ENCODE data around the gene SNX17. TPM values are rescaled to one million over a fixed set of nuclear protein-coding genes. Genes with fewer than 3 reads are reported as not detected.

Gene SNX17
- total RNA-seq, 4 donors from 2014 or later, result 72.3 to 101 (median 80.2) TPM

- DNase-seq (ENCODE audit: low spot score in 2 of 2), result peak in 1 of 2 donors; percentile 87
- 73 to 80% methylated on average over 26 to 28 of the region's 29 CpGs for WGBS, 2 donors
- intact Hi-C loops (cut with DNase I; ENCODE audit: low total_unique reads), result no loop called here
- TF ChIP-seq POLR2A (IDR thresholded peaks at IDR 0.05), result no peak
- TF ChIP-seq CTCF (IDR thresholded peaks at IDR 0.05), result no peak
- H3K4me3 ChIP-seq (ENCODE audit: low read depth, poor library complexity, severe bottlenecking), result no peak overlapping the region
Observed at GRCh38 chr2:27378096-27378808, 7.8 kb downstream of the SNX17 start.

- TF ChIP-seq CTCF (IDR thresholded peaks at IDR 0.05) (no peak), POLR2A (IDR thresholded peaks at IDR 0.05) (no peak)
- no peak for DNase-seq (ENCODE audit: low spot score in 2 of 2)
- WGBS, 2 donors, result 87 to 94% methylated on average over 7 to 8 of the region's 9 CpGs
- intact Hi-C loops (cut with DNase I; ENCODE audit: low total_unique reads), result no loop called here
- no peak overlapping the region for H3K4me3 ChIP-seq (ENCODE audit: low read depth, poor library complexity, severe bottlenecking)
Observed at GRCh38 chr2:27378809-27379290, 8.4 kb downstream of the SNX17 start.

- intact Hi-C loops (cut with DNase I; ENCODE audit: low total_unique reads), result no loop called here
Observed at GRCh38 chr2:27379383-27379835, 9.0 kb downstream of the SNX17 start.

GRCh38 chr2:27379836-27380625 is 9.6 kb downstream of the SNX17 start:
- TF ChIP-seq CTCF (IDR thresholded peaks at IDR 0.05), result no peak
- no peak for TF ChIP-seq POLR2A (IDR thresholded peaks at IDR 0.05)
- DNase-seq (ENCODE audit: low spot score in 2 of 2), result peak; percentile 73 to 94
- WGBS, 2 donors, result 1 to 2% methylated on average over 23 to 35 of the region's 35 CpGs
- H3K4me3 ChIP-seq (ENCODE audit: low read depth, poor library complexity, severe bottlenecking), result peak overlapping the region; percentile 56
- intact Hi-C loops (cut with DNase I; ENCODE audit: low total_unique reads), result no loop called here

More at GRCh38 chr2:27379383-27379835, 9.0 kb downstream of the SNX17 start:
- no peak for DNase-seq (ENCODE audit: low spot score in 2 of 2)
- H3K4me3 ChIP-seq (ENCODE audit: low read depth, poor library complexity, severe bottlenecking), result no peak overlapping the region
- WGBS, 2 donors, result 84 to 87% methylated on average over 2 of the region's 2 CpGs
- TF ChIP-seq POLR2A (IDR thresholded peaks at IDR 0.05), result no peak
- no peak for TF ChIP-seq CTCF (IDR thresholded peaks at IDR 0.05)

GRCh38 chr2:27380626-27381545 is 10.5 kb downstream of the SNX17 start, which contains the start of gene ZNF513:
Gene ZNF513 (minus strand): TSS chr2:27380734. CDS start chr2:27380526, 208 bp downstream.
- WGBS, 2 donors, result 8 to 9% methylated on average over 53 to 63 of the region's 67 CpGs
- intact Hi-C loops (cut with DNase I; ENCODE audit: low total_unique reads), result no loop called here
- TF ChIP-seq CTCF (IDR thresholded peaks at IDR 0.05), result no peak
- no peak for TF ChIP-seq POLR2A (IDR thresholded peaks at IDR 0.05)
- peak; percentile 95 to 99 for DNase-seq (ENCODE audit: low spot score in 2 of 2)
- peak within 1 kb of the TSS; percentile 56 for H3K4me3 ChIP-seq (ENCODE audit: low read depth, poor library complexity, severe bottlenecking)
